ENCODE measurements around the gene TIMM23. TPM values are rescaled to one million over a fixed set of nuclear protein-coding genes. Genes with fewer than 3 reads are reported as not detected.
"Not testable (repeated sequence)": the region's sequence is repeated elsewhere in the genome, so short reads cannot be mapped to it uniquely, and the experiment has no call there.

TIMM23 gene
- polyA plus RNA-seq, 3 donors: 25.0 to 58.7 (median 51.7) TPM

- 53 to 67% (median 66%) methylated on average over 4 to 5 of the region's 6 CpGs for WGBS, 3 donors
- not testable (repeated sequence) for H3K27ac ChIP-seq (ENCODE audit: low read depth, low read length)
Measured at GRCh38 chr10:45983538-45984186, 11.4 kb downstream of the TIMM23 start.

- WGBS, 3 donors: 87 to 94% (median 92%) methylated on average over 2 of the region's 2 CpGs
- not testable (repeated sequence) for H3K27ac ChIP-seq (ENCODE audit: low read depth, low read length)
Measured at GRCh38 chr10:45984473-45984872, 12.2 kb downstream of the TIMM23 start.

- WGBS, 3 donors: 49 to 83% (median 83%) methylated on average over 3 of the region's 3 CpGs
- H3K27ac ChIP-seq (ENCODE audit: low read depth, low read length): not testable (repeated sequence)
Measured at GRCh38 chr10:45985590-45985989, 13.3 kb downstream of the TIMM23 start.

GRCh38 chr10:45997557-45997956 is 25.3 kb downstream of the TIMM23 start:
- WGBS, 3 donors: 95 to 98% (median 97%) methylated on average over 4 of the region's 4 CpGs
- no peak overlapping the region for H3K27ac ChIP-seq (ENCODE audit: low read depth, low read length)

GRCh38 chr10:45997994-45998763 is 25.9 kb downstream of the TIMM23 start:
- no peak overlapping the region for H3K27ac ChIP-seq (ENCODE audit: low read depth, low read length)
- 69 to 84% (median 79%) methylated on average over 5 of the region's 5 CpGs for WGBS, 3 donors

GRCh38 chr10:45999955-46000354 is 27.7 kb downstream of the TIMM23 start:
- not testable (repeated sequence) for H3K27ac ChIP-seq (ENCODE audit: low read depth, low read length)
- 96 to 97% (median 97%) methylated on average over 5 of the region's 5 CpGs for WGBS, 3 donors

- WGBS, 3 donors: 97 to 100% (median 97%) methylated on average over 1 of the region's 1 CpG
Measured at GRCh38 chr10:46000538-46000937, 28.2 kb downstream of the TIMM23 start.

GRCh38 chr10:46001187-46001756 is 29.0 kb downstream of the TIMM23 start:
- WGBS, 3 donors: 65 to 77% (median 73%) methylated on average over 5 of the region's 5 CpGs
- H3K27ac ChIP-seq (ENCODE audit: low read depth, low read length): no peak overlapping the region

More at GRCh38 chr10:46000538-46000937, 28.2 kb downstream of the TIMM23 start:
- no peak overlapping the region for H3K27ac ChIP-seq (ENCODE audit: low read depth, low read length)

- WGBS, 3 donors: 83 to 93% (median 87%) methylated on average over 7 of the region's 7 CpGs
- not testable (repeated sequence) for H3K27ac ChIP-seq (ENCODE audit: low read depth, low read length)
Measured at GRCh38 chr10:46002189-46002687, 29.9 kb downstream of the TIMM23 start.

GRCh38 chr10:46002916-46003693 is 30.8 kb downstream of the TIMM23 start:
- no peak overlapping the region for H3K27ac ChIP-seq (ENCODE audit: low read depth, low read length)

GRCh38 chr10:46004963-46005362 is 32.7 kb downstream of the TIMM23 start:
- no peak overlapping the region for H3K27ac ChIP-seq (ENCODE audit: low read depth, low read length)
- WGBS, 3 donors: 93 to 97% (median 97%) methylated on average over 2 of the region's 2 CpGs

More at GRCh38 chr10:46002916-46003693, 30.8 kb downstream of the TIMM23 start:
- 79 to 89% (median 86%) methylated on average over 9 of the region's 9 CpGs for WGBS, 3 donors

- 80 to 86% (median 86%) methylated on average over 4 of the region's 4 CpGs for WGBS, 3 donors
- no peak overlapping the region for H3K27ac ChIP-seq (ENCODE audit: low read depth, low read length)
Measured at GRCh38 chr10:46005383-46005782, 33.1 kb downstream of the TIMM23 start.

GRCh38 chr10:46006219-46006618 is 33.9 kb downstream of the TIMM23 start:
- H3K27ac ChIP-seq (ENCODE audit: low read depth, low read length): no peak overlapping the region
- WGBS, 3 donors: 68 to 77% (median 77%) methylated on average over 3 of the region's 3 CpGs

GRCh38 chr10:46012746-46013145 is 40.5 kb downstream of the TIMM23 start:
- 83 to 90% (median 89%) methylated on average over 3 of the region's 3 CpGs for WGBS, 3 donors

GRCh38 chr10:46014206-46014605 is 41.9 kb downstream of the TIMM23 start:
- H3K27ac ChIP-seq (ENCODE audit: low read depth, low read length): no peak overlapping the region
- 91 to 96% (median 92%) methylated on average over 5 of the region's 5 CpGs for WGBS, 3 donors

More at GRCh38 chr10:46012746-46013145, 40.5 kb downstream of the TIMM23 start:
- no peak overlapping the region for H3K27ac ChIP-seq (ENCODE audit: low read depth, low read length)

- 80 to 89% (median 88%) methylated on average over 5 of the region's 5 CpGs for WGBS, 3 donors
- no peak overlapping the region for H3K27ac ChIP-seq (ENCODE audit: low read depth, low read length)
Measured at GRCh38 chr10:46014683-46015405, 42.6 kb downstream of the TIMM23 start.

- no peak overlapping the region for H3K27ac ChIP-seq (ENCODE audit: low read depth, low read length)
- WGBS, 3 donors: 89 to 97% (median 93%) methylated on average over 5 of the region's 5 CpGs
Measured at GRCh38 chr10:46016190-46016589, 43.9 kb downstream of the TIMM23 start.

GRCh38 chr10:46016811-46017210 is 44.5 kb downstream of the TIMM23 start:
- WGBS, 3 donors: 78 to 98% (median 84%) methylated on average over 1 of the region's 1 CpG
- no peak overlapping the region for H3K27ac ChIP-seq (ENCODE audit: low read depth, low read length)

All from adipose tissue (tissue), 3 donors.